Stimulated activated CD4-positive, alpha-beta T cell treated with anti-CD3 and anti-CD28 coated beads, Interleukin-1b, Interleukin-23, amount 100 ng/mL, for 48 hours (primary cell): ENCODE measurements around the gene DCTPP1.
"Not testable (repeated sequence)": the region's sequence is repeated elsewhere in the genome, so short reads cannot be mapped to it uniquely, and the experiment has no call there.

Experiments
- DNase-seq: peaks from one replicate; pipeline ENCODE4 v3.0.0-alpha.2; 2020

Gene DCTPP1

GRCh38 chr16:30429678-30430427 is at the start of gene DCTPP1:
TSS of gene DCTPP1 (minus strand) at chr16:30430030. CDS start at chr16:30429980, 50 bp downstream.
- peak; percentile 97 for DNase-seq

- DNase-seq = no peak
Observed at GRCh38 chr16:30478766-30479478, 49.1 kb upstream of the DCTPP1 start.

GRCh38 chr16:30477773-30478172 is 47.9 kb upstream of the DCTPP1 start:
- DNase-seq = not testable (repeated sequence)

GRCh38 chr16:30476991-30477390 is 47.2 kb upstream of the DCTPP1 start:
- no peak for DNase-seq

- no peak for DNase-seq
Observed at GRCh38 chr16:30474684-30475083, 44.9 kb upstream of the DCTPP1 start.

GRCh38 chr16:30474074-30474452 is 44.2 kb upstream of the DCTPP1 start:
- no peak for DNase-seq

- peak; percentile 67 for DNase-seq
Observed at GRCh38 chr16:30473231-30474073, 43.6 kb upstream of the DCTPP1 start.

- DNase-seq = peak; percentile 88
Observed at GRCh38 chr16:30472328-30472942, 42.6 kb upstream of the DCTPP1 start, which contains the start of gene ITGAL. TSS of gene ITGAL (plus strand) at chr16:30472742. CDS start at chr16:30472838, 96 bp downstream.

GRCh38 chr16:30470632-30470995 is 40.8 kb upstream of the DCTPP1 start:
- DNase-seq = no peak

- no peak for DNase-seq
Observed at GRCh38 chr16:30470170-30470512, 40.3 kb upstream of the DCTPP1 start.

GRCh38 chr16:30464078-30464477 is 34.2 kb upstream of the DCTPP1 start:
- no peak for DNase-seq

- not testable (repeated sequence) for DNase-seq
Observed at GRCh38 chr16:30461426-30461825, 31.6 kb upstream of the DCTPP1 start.

- no peak for DNase-seq
Observed at GRCh38 chr16:30459456-30459855, 29.6 kb upstream of the DCTPP1 start.

GRCh38 chr16:30458561-30459394 is 28.9 kb upstream of the DCTPP1 start:
- peak; percentile 93 for DNase-seq

- no peak for DNase-seq
Observed at GRCh38 chr16:30457743-30458560, 28.1 kb upstream of the DCTPP1 start.

- DNase-seq = no peak
Observed at GRCh38 chr16:30457256-30457655, 27.4 kb upstream of the DCTPP1 start.

- no peak for DNase-seq
Observed at GRCh38 chr16:30456302-30456701, 26.5 kb upstream of the DCTPP1 start.

- not testable (repeated sequence) for DNase-seq
Observed at GRCh38 chr16:30452709-30453580, 23.1 kb upstream of the DCTPP1 start.

GRCh38 chr16:30449116-30449435 is 19.2 kb upstream of the DCTPP1 start:
- DNase-seq = no peak

- no peak for DNase-seq
Observed at GRCh38 chr16:30447512-30448226, 17.8 kb upstream of the DCTPP1 start.
